GM19328 (cell line): ENCODE results near the gene TBATA.
A peak's percentile ranks its signal among the peaks of the same experiment; 100 is the strongest.

ENCODE experiments used
- ATAC-seq: cut with Tn5 transposase; IDR thresholded peaks from one replicate; pipeline ENCODE4 v1.9.1; 2021; ENCODE audit warnings: mild to moderate bottlenecking, moderate library complexity; ENCODE audit not compliant: unreplicated experiment

The TBATA gene

GRCh38 chr10:70785190-70785589 is at the start of gene TBATA:
Gene TBATA (minus strand): TSS chr10:70785377. CDS start chr10:70783379, 1,998 bp downstream.
- no peak for ATAC-seq

GRCh38 chr10:70834441-70835151 is 49.4 kb upstream of the TBATA start:
- no peak for ATAC-seq

- no peak for ATAC-seq
Measured at GRCh38 chr10:70834021-70834420, 48.8 kb upstream of the TBATA start.

- ATAC-seq, result no peak
Measured at GRCh38 chr10:70833601-70834000, 48.4 kb upstream of the TBATA start.

- ATAC-seq, result no peak
Measured at GRCh38 chr10:70832852-70833528, 47.8 kb upstream of the TBATA start.

GRCh38 chr10:70832221-70832620 is 47.0 kb upstream of the TBATA start:
- no peak for ATAC-seq

GRCh38 chr10:70830164-70830563 is 45.0 kb upstream of the TBATA start:
- ATAC-seq, result no peak

- no peak for ATAC-seq
Measured at GRCh38 chr10:70829543-70829942, 44.4 kb upstream of the TBATA start.

- ATAC-seq, result no peak
Measured at GRCh38 chr10:70828923-70829322, 43.7 kb upstream of the TBATA start.

GRCh38 chr10:70827086-70827757 is 42.0 kb upstream of the TBATA start:
- ATAC-seq, result no peak

- ATAC-seq, result no peak
Measured at GRCh38 chr10:70822076-70822820, 37.1 kb upstream of the TBATA start.

GRCh38 chr10:70820976-70821750 is 36.0 kb upstream of the TBATA start:
- no peak for ATAC-seq

GRCh38 chr10:70816220-70816894 is 31.2 kb upstream of the TBATA start:
- peak; percentile 8 for ATAC-seq

- peak; percentile 87 for ATAC-seq
Measured at GRCh38 chr10:70815504-70816219, 30.5 kb upstream of the TBATA start, which contains the start of gene SGPL1. Gene SGPL1 (plus strand): TSS chr10:70815948. CDS start chr10:70816854, 906 bp downstream.

- no peak for ATAC-seq
Measured at GRCh38 chr10:70814126-70814525, 28.9 kb upstream of the TBATA start.

- no peak for ATAC-seq
Measured at GRCh38 chr10:70812814-70813213, 27.6 kb upstream of the TBATA start.

GRCh38 chr10:70811881-70812280 is 26.7 kb upstream of the TBATA start:
- no peak for ATAC-seq

GRCh38 chr10:70810967-70811366 is 25.8 kb upstream of the TBATA start:
- no peak for ATAC-seq

GRCh38 chr10:70809726-70810125 is 24.5 kb upstream of the TBATA start:
- no peak for ATAC-seq
